Measurements from ENCODE around the gene GTF2A1.

Gene GTF2A1

DNA sequence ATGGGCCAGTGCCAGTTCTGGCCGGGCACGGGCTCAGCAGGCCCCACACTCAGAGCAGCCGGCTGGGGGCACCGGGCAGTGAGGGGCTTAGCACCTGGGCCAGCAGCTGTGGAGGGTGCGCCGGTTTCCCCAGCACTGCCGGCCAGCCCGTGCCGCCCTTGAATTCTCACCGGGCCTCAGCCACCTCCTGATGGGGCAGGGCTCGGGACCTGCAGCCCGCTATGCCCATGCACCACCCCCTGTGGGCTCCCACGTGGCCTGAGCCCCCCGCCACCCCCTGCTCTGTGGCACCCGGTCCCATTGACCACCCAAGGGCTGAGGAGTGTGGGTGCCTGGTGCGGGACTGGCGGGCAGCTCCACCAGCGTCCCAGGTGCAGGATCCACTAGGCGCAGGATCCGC, 15.4 kb upstream of the GTF2A1 start:
- Histone ChIP-seq H3K27ac (ENCODE audit: low read length) (no peak overlapping the region), H3K9me3 (replicated peaks; ENCODE audit: insufficient read depth, low read length) (no peaks in the 10 kb centered on the region), H3K9ac (ENCODE audit: low read length) (no peak overlapping the region), H3F3A (ENCODE audit: insufficient read depth, low read length) (no peaks in the 10 kb centered on the region), H3K36me3 (replicated peaks; ENCODE audit: insufficient read depth, low read length) (no peaks in the 10 kb centered on the region), H3K4me3 (ENCODE audit: low read length) (no peak overlapping the region), H3K79me2 (ENCODE audit: low read length) (no peaks in the 10 kb centered on the region), H3K9me2 (replicated peaks; ENCODE audit: insufficient read depth, low read length) (no peaks in the 10 kb centered on the region), H3K4me1 (ENCODE audit: low read length) (no peaks in the 10 kb centered on the region), H3K27me3 (replicated peaks; ENCODE audit: insufficient read depth, low read length) (no peaks in the 10 kb centered on the region), H3K4me2 (ENCODE audit: low read depth, low read length) (no peak overlapping the region), H4K20me1 (ENCODE audit: insufficient read depth, low read length) (no peaks in the 10 kb centered on the region), H2AFZ (ENCODE audit: low read length) (no peak overlapping the region)
- DNase-seq = no peak
- TF ChIP-seq, protein P1, sequence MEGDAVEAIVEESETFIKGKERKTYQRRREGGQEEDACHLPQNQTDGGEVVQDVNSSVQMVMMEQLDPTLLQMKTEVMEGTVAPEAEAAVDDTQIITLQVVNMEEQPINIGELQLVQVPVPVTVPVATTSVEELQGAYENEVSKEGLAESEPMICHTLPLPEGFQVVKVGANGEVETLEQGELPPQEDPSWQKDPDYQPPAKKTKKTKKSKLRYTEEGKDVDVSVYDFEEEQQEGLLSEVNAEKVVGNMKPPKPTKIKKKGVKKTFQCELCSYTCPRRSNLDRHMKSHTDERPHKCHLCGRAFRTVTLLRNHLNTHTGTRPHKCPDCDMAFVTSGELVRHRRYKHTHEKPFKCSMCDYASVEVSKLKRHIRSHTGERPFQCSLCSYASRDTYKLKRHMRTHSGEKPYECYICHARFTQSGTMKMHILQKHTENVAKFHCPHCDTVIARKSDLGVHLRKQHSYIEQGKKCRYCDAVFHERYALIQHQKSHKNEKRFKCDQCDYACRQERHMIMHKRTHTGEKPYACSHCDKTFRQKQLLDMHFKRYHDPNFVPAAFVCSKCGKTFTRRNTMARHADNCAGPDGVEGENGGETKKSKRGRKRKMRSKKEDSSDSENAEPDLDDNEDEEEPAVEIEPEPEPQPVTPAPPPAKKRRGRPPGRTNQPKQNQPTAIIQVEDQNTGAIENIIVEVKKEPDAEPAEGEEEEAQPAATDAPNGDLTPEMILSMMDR (IDR thresholded peaks at IDR 0.05; ENCODE audit: low read length) = no peak
- TF ChIP-seq EZH2phosphoT487 (IDR thresholded peaks at IDR 0.05; ENCODE audit: low read length) = no peak
- TF ChIP-seq EZH2 (optimal IDR thresholded peaks at IDR 0.05; ENCODE audit: low read depth, low read length) = no peak

DNA sequence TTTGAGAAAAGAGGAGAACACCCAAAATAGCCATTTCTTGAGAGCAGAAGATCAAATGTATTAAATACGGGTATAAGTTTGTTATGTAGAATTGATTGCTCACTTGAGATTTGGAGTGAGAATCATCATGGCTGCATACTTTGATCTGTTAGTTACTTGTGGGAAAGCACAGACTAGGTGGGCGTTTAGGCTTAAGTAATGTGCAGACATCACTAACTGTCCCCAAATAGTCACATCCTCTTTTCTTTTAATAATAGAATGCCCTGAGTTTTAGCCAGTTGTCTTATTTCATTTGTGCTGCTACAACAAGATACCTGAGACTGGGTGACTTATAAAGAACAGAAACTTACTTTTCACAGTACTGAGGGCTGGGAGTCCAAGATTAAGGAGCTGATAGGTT, 14.3 kb upstream of the GTF2A1 start:
- no peak overlapping the region for H3K27ac ChIP-seq (ENCODE audit: low read length)
- no peak overlapping the region for H2AFZ ChIP-seq (ENCODE audit: low read length)

DNA sequence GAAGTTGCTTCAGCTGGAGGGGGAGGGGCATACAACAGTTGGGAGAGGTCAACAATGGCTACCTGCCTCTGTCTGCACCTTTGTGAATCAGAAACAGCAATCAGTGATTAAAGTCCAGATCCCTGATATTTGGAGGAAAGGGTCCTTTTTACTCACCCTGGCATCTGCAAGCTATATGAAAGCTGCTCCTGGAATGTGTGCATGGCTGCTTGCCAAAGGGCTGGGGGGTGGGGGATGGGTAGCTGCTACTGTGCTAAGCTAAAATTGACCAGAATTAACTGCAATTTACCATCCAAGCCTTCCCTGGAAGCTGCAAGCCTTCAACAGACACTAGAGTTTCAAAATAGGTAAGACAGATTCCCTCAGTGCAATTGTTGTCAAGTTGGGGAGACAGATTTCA, 13.5 kb upstream of the GTF2A1 start:
- no peak overlapping the region for H3K27ac ChIP-seq (ENCODE audit: low read length)
- no peaks in the 10 kb centered on the region for H3K9me3 ChIP-seq (replicated peaks; ENCODE audit: insufficient read depth, low read length)
- H3K79me2 ChIP-seq (ENCODE audit: low read length) = no peaks in the 10 kb centered on the region
- H3K27me3 ChIP-seq (replicated peaks; ENCODE audit: insufficient read depth, low read length) = no peaks in the 10 kb centered on the region
- no peaks in the 10 kb centered on the region for H3K4me1 ChIP-seq (ENCODE audit: low read length)
- H3F3A ChIP-seq (ENCODE audit: insufficient read depth, low read length) = no peaks in the 10 kb centered on the region
- H3K9me2 ChIP-seq (replicated peaks; ENCODE audit: insufficient read depth, low read length) = no peaks in the 10 kb centered on the region
- H4K20me1 ChIP-seq (ENCODE audit: insufficient read depth, low read length) = no peaks in the 10 kb centered on the region
- no peak overlapping the region for H3K4me2 ChIP-seq (ENCODE audit: low read depth, low read length)
- no peak overlapping the region for H3K4me3 ChIP-seq (ENCODE audit: low read length)
- H2AFZ ChIP-seq (ENCODE audit: low read length) = no peak overlapping the region
- no peaks in the 10 kb centered on the region for H3K36me3 ChIP-seq (replicated peaks; ENCODE audit: insufficient read depth, low read length)
- no peak overlapping the region for H3K9ac ChIP-seq (ENCODE audit: low read length)
- TF ChIP-seq EZH2 (optimal IDR thresholded peaks at IDR 0.05; ENCODE audit: low read depth, low read length) (no peak), EZH2phosphoT487 (IDR thresholded peaks at IDR 0.05; ENCODE audit: low read length) (no peak)
- TF ChIP-seq, protein P1 (IDR thresholded peaks at IDR 0.05; ENCODE audit: low read length) = no peak
- no peak for DNase-seq

More for the DNA sequence above, 14.3 kb upstream of the GTF2A1 start:
- TF ChIP-seq, protein P1 (IDR thresholded peaks at IDR 0.05; ENCODE audit: low read length) = no peak
- no peak for TF ChIP-seq EZH2 (optimal IDR thresholded peaks at IDR 0.05; ENCODE audit: low read depth, low read length)
- no peak for TF ChIP-seq EZH2phosphoT487 (IDR thresholded peaks at IDR 0.05; ENCODE audit: low read length)
- Histone ChIP-seq H3K9me3 (replicated peaks; ENCODE audit: insufficient read depth, low read length) (no peaks in the 10 kb centered on the region), H3K9me2 (replicated peaks; ENCODE audit: insufficient read depth, low read length) (no peaks in the 10 kb centered on the region), H3K36me3 (replicated peaks; ENCODE audit: insufficient read depth, low read length) (no peaks in the 10 kb centered on the region), H3F3A (ENCODE audit: insufficient read depth, low read length) (no peaks in the 10 kb centered on the region), H3K27me3 (replicated peaks; ENCODE audit: insufficient read depth, low read length) (no peaks in the 10 kb centered on the region), H3K9ac (ENCODE audit: low read length) (no peak overlapping the region), H3K4me1 (ENCODE audit: low read length) (no peaks in the 10 kb centered on the region), H3K4me2 (ENCODE audit: low read depth, low read length) (no peak overlapping the region), H3K4me3 (ENCODE audit: low read length) (no peak overlapping the region), H3K79me2 (ENCODE audit: low read length) (no peaks in the 10 kb centered on the region), H4K20me1 (ENCODE audit: insufficient read depth, low read length) (no peaks in the 10 kb centered on the region)
- no peak for DNase-seq

All from MM.1S (cell line).